Stimulated activated effector memory CD8-positive, alpha-beta T cell treated with anti-CD3 and anti-CD28 coated beads, Interleukin-12 subunit alpha, Interleukin-12 subunit beta, amount 100 ng/mL, for 72 hours (primary cell): Measurements from ENCODE around the gene MED22.
"Not testable (repeated sequence)": the region's sequence is repeated elsewhere in the genome, so short reads cannot be mapped to it uniquely, and the experiment has no call there.

Source experiments
- ATAC-seq: fragments of 150-1000 bp; cut with Tn5 transposase; 2 replicates; pipeline ENCODE4 v1.10.0; 2021
- DNase-seq, 2 donors: peaks; one replicate each; pipeline ENCODE4 v3.0.0; 2021 to 2022; ENCODE audit warnings: low spot score in 2 of 2
- H3K27ac Mint-ChIP-seq: one replicate; pipeline ENCODE4 v1.8.0; 2022; ENCODE audit warnings: mild to moderate bottlenecking, mixed read lengths
- H3K36me3 Mint-ChIP-seq: one replicate; pipeline ENCODE4 v1.8.0; 2022; ENCODE audit warnings: mild to moderate bottlenecking, mixed read lengths
- H3K4me1 Mint-ChIP-seq: one replicate; pipeline ENCODE4 v1.8.0; 2022; ENCODE audit warnings: mixed read lengths
- H3K4me3 Mint-ChIP-seq: one replicate; pipeline ENCODE4 v1.8.0; 2022; ENCODE audit warnings: mild to moderate bottlenecking, mixed read lengths
- H3K9me3 Mint-ChIP-seq: one replicate; pipeline ENCODE4 v1.8.0; 2022; ENCODE audit warnings: mixed read lengths

Gene MED22

GRCh38 chr9:133323211-133323610 lies 24.7 kb downstream of the MED22 start:
- ATAC-seq (no peak), DNase-seq (no peak)
- H3K27ac Mint-ChIP-seq: no peak overlapping the region
- H3K9me3 Mint-ChIP-seq: no peaks in the 10 kb centered on the region
- peaks cover 10% of the 10 kb centered on the region for H3K4me1 Mint-ChIP-seq
- H3K36me3 Mint-ChIP-seq: peaks cover 2% of the 10 kb centered on the region
- no peak overlapping the region for H3K4me3 Mint-ChIP-seq

- ATAC-seq: no peak
- Mint-ChIP-seq H3K27ac (no peak overlapping the region), H3K4me3 (no peak overlapping the region), H3K36me3 (no peaks in the 10 kb centered on the region), H3K9me3 (no peaks in the 10 kb centered on the region), H3K4me1 (peaks cover 10% of the 10 kb centered on the region)
- no peak for DNase-seq
Measured at GRCh38 chr9:133322701-133323100, 25.2 kb downstream of the MED22 start.

- H3K4me3 Mint-ChIP-seq: no peak overlapping the region
- no peaks in the 10 kb centered on the region for H3K9me3 Mint-ChIP-seq
- H3K27ac Mint-ChIP-seq: no peak overlapping the region
- peaks cover 10% of the 10 kb centered on the region for H3K4me1 Mint-ChIP-seq
- H3K36me3 Mint-ChIP-seq: no peaks in the 10 kb centered on the region
- DNase-seq: no peak
- no peak for ATAC-seq
Measured at GRCh38 chr9:133321411-133321935, 26.5 kb downstream of the MED22 start.

- Mint-ChIP-seq H3K27ac (no peak overlapping the region), H3K9me3 (no peaks in the 10 kb centered on the region), H3K4me1 (peaks cover 10% of the 10 kb centered on the region), H3K4me3 (no peak overlapping the region), H3K36me3 (no peaks in the 10 kb centered on the region)
- no peak for DNase-seq
- no peak for ATAC-seq
Measured at GRCh38 chr9:133320421-133320881, 27.5 kb downstream of the MED22 start.

- not testable (repeated sequence) for ATAC-seq, DNase-seq
Measured at GRCh38 chr9:133317551-133317950, 30.4 kb downstream of the MED22 start.

GRCh38 chr9:133315997-133316396 lies 31.9 kb downstream of the MED22 start:
- no peak overlapping the region for H3K27ac Mint-ChIP-seq
- no peak overlapping the region for H3K4me3 Mint-ChIP-seq
- DNase-seq (no peak), ATAC-seq (no peak)
- H3K36me3 Mint-ChIP-seq: no peaks in the 10 kb centered on the region
- H3K9me3 Mint-ChIP-seq: no peaks in the 10 kb centered on the region
- H3K4me1 Mint-ChIP-seq: no peaks in the 10 kb centered on the region

More at GRCh38 chr9:133317551-133317950, 30.4 kb downstream of the MED22 start:
- not testable (repeated sequence) for H3K4me3 Mint-ChIP-seq, H3K36me3 Mint-ChIP-seq, H3K4me1 Mint-ChIP-seq, H3K27ac Mint-ChIP-seq, H3K9me3 Mint-ChIP-seq

- Mint-ChIP-seq H3K4me3 (no peak overlapping the region), H3K36me3 (no peaks in the 10 kb centered on the region), H3K9me3 (no peaks in the 10 kb centered on the region), H3K27ac (no peak overlapping the region), H3K4me1 (no peaks in the 10 kb centered on the region)
- no peak for ATAC-seq
- no peak for DNase-seq
Measured at GRCh38 chr9:133309608-133310007, 38.3 kb downstream of the MED22 start.

- ATAC-seq (no peak), DNase-seq (no peak)
- no peak overlapping the region for H3K27ac Mint-ChIP-seq
- H3K4me3 Mint-ChIP-seq: no peak overlapping the region
- no peaks in the 10 kb centered on the region for H3K9me3 Mint-ChIP-seq
- H3K36me3 Mint-ChIP-seq: no peaks in the 10 kb centered on the region
- no peaks in the 10 kb centered on the region for H3K4me1 Mint-ChIP-seq
Measured at GRCh38 chr9:133307301-133307700, 40.6 kb downstream of the MED22 start.

GRCh38 chr9:133306242-133307204 lies 41.4 kb downstream of the MED22 start:
- Mint-ChIP-seq H3K36me3 (no peaks in the 10 kb centered on the region), H3K4me3 (no peak overlapping the region), H3K4me1 (no peaks in the 10 kb centered on the region), H3K27ac (no peak overlapping the region), H3K9me3 (no peaks in the 10 kb centered on the region)
- no peak for ATAC-seq
- DNase-seq: no peak

GRCh38 chr9:133305731-133306130 lies 42.2 kb downstream of the MED22 start:
- H3K36me3 Mint-ChIP-seq: no peaks in the 10 kb centered on the region
- ATAC-seq: no peak

GRCh38 chr9:133304477-133305377 lies 43.2 kb downstream of the MED22 start:
- Mint-ChIP-seq H3K36me3 (no peaks in the 10 kb centered on the region), H3K27ac (no peak overlapping the region), H3K4me1 (no peaks in the 10 kb centered on the region), H3K4me3 (no peak overlapping the region), H3K9me3 (no peaks in the 10 kb centered on the region)
- DNase-seq (no peak), ATAC-seq (no peak)

More at GRCh38 chr9:133305731-133306130, 42.2 kb downstream of the MED22 start:
- DNase-seq: no peak
- H3K9me3 Mint-ChIP-seq: no peaks in the 10 kb centered on the region
- no peak overlapping the region for H3K27ac Mint-ChIP-seq
- H3K4me3 Mint-ChIP-seq: no peak overlapping the region
- no peaks in the 10 kb centered on the region for H3K4me1 Mint-ChIP-seq

- Mint-ChIP-seq H3K4me1 (no peaks in the 10 kb centered on the region), H3K36me3 (no peaks in the 10 kb centered on the region), H3K9me3 (no peaks in the 10 kb centered on the region), H3K4me3 (no peak overlapping the region), H3K27ac (no peak overlapping the region)
- ATAC-seq (no peak), DNase-seq (no peak)
Measured at GRCh38 chr9:133304158-133304470, 43.8 kb downstream of the MED22 start.

- Mint-ChIP-seq H3K36me3 (no peaks in the 10 kb centered on the region), H3K4me1 (no peaks in the 10 kb centered on the region), H3K4me3 (no peak overlapping the region), H3K27ac (no peak overlapping the region), H3K9me3 (no peaks in the 10 kb centered on the region)
- DNase-seq (no peak), ATAC-seq (no peak)
Measured at GRCh38 chr9:133303266-133304157, 44.4 kb downstream of the MED22 start.

- no peaks in the 10 kb centered on the region for H3K4me1 Mint-ChIP-seq
- DNase-seq (no peak), ATAC-seq (no peak)
- no peak overlapping the region for H3K4me3 Mint-ChIP-seq
- H3K36me3 Mint-ChIP-seq: no peaks in the 10 kb centered on the region
- no peak overlapping the region for H3K27ac Mint-ChIP-seq
- H3K9me3 Mint-ChIP-seq: no peaks in the 10 kb centered on the region
Measured at GRCh38 chr9:133301253-133302230, 46.4 kb downstream of the MED22 start.
